GM15510 (cell line): Measurements from ENCODE around the gene ATG7.

Source experiments
- POLR2A ChIP-seq: IDR thresholded peaks from 3 replicates; pipeline ENCODE4 v1.6.1; 2011; ENCODE audit warnings: borderline replicate concordance; ENCODE audit not compliant: insufficient read length; ENCODE audit errors: extremely low read depth

The ATG7 gene, protein sequence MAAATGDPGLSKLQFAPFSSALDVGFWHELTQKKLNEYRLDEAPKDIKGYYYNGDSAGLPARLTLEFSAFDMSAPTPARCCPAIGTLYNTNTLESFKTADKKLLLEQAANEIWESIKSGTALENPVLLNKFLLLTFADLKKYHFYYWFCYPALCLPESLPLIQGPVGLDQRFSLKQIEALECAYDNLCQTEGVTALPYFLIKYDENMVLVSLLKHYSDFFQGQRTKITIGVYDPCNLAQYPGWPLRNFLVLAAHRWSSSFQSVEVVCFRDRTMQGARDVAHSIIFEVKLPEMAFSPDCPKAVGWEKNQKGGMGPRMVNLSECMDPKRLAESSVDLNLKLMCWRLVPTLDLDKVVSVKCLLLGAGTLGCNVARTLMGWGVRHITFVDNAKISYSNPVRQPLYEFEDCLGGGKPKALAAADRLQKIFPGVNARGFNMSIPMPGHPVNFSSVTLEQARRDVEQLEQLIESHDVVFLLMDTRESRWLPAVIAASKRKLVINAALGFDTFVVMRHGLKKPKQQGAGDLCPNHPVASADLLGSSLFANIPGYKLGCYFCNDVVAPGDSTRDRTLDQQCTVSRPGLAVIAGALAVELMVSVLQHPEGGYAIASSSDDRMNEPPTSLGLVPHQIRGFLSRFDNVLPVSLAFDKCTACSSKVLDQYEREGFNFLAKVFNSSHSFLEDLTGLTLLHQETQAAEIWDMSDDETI

DNA sequence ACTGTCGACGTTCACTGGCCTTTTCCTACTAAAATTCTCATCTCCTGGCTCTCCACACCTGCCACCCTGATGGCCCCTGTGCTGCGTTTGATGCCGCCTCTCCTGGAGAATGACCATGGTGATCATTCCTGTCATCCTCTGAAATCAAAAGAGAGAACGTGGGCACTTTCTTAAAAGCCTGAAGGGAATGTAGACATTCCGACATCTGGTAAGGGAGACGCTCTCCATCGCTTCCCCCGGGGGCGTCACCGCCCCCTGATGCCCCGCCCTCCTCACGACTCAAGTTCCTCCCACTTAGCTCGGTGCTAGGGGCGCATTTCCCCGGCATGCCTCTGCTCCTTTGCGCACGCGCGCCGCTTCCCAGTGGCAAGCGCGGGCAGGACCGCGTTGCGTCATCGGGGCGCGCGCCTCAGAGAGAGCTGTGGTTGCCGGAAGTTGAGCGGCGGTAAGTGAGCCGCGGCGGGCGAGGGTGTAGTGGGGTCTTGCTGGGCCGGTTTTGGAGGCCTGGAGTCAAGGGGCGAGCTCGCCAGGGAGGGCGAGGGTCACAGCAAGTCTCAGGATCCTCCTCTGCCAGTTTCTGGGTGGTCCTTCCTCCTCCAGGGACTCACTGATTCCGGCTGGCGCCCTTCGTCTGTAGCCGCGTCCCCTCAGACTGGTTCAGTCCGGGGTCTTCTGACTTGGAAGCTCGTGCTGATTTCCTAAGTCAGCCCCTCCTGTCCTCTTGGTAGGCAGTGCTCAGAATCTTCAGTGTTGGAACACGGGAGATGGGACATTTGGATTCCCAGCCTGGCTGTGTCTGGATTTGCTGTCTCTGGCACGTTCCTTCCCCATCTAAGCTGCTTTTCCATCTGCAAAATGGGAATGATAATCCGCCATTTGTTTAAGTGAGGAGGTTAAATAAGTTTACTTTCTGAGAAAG lies at the start of gene ATG7:
ATG7 (plus strand) TSS at position 412 of the 919 bp plus-strand sequence. CDS start 26,299 bp downstream, outside the sequence.
- TF ChIP-seq POLR2A = peak; percentile 92

DNA sequence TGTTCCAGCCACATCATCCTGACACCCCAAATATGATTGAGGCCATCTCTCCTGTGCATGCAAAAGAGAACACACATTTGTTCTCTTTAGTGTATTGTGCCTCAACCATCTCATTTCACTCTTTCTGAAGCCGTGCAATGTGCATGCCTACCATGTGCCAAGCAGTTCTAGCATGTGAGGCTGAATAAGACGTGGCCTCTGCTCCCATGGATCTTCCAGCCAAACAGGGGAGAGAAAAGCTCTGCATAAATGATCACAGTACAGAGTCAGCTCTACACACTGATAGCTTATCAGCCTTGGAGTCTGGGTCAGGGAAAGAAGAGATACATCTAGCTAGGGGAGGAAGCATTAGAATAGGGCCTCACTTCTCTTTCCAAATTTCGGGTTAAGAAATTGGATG lies 48.2 kb upstream of the ATG7 start:
- no peak for TF ChIP-seq POLR2A

DNA sequence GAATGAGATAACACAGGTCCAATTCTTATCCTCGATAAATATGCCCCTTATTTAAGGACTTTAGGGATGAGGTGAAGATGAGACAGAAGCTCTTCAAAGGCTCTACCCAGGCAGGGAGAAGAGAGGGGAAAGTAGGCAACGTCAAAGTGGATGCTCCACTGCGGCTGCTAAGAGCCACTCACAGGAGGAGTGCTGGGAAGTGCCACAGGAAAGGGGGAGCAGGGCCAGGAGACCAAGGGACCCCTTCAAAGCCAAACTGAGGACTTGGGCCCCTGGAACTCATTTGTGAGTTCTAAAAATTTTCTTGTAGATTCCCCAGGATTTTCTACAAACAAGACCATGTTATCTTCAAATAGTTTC lies 47.3 kb upstream of the ATG7 start:
- no peak for TF ChIP-seq POLR2A

DNA sequence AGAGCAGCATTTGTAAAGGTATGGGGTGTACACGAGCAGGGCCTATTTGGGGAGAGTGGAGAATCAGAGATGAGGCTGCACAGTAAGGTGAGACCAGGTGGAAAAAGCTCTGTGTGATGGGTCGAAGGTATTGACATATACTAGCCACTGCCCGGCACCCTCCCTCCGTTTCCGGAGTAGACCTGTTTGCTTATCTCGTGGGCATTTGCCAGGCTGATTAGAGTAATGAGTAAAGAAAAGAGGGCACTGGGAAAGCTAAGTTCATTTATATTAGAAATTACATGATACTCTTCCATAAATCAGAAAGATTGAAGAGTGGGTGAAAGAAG lies 46.2 kb upstream of the ATG7 start:
- no peak for TF ChIP-seq POLR2A

DNA sequence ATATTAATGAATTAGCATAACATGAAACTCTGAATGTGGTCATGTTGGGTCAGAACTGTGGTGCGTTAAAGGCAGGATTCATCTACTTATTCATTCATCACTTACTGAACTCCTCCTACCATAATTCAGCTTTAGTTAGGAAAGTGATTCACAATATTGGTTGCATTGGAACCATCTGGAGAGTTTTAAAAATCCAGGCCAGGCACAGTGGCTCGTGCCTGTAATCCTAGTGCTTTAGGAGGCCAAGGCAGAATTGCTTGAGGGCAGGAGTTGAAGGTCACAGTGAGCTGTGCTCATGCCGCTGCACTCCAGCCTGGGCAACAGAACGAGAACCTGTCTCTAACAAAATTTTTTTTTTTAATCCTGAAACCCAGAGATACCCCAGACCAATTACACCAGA lies 44.2 kb upstream of the ATG7 start:
- TF ChIP-seq POLR2A = no peak

DNA sequence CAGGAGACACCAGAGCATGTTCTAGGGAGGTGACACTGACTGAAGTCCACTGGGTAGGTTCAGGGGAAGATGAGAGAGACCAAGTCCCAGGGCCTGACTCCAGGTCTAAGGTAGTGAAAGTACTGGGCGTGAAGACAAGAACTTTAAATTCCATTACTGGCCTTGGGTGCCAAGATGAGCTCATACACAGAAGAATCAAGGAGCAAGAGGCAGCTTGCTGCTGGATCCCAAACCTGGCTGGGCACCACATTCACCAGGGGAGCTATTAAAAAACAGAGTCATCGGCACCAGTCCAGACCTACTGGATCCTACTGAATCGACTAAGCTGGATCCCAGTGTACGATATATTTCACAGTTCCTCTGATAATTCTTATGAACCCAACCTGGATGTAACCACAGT lies 42.1 kb upstream of the ATG7 start:
- TF ChIP-seq POLR2A = no peak

DNA sequence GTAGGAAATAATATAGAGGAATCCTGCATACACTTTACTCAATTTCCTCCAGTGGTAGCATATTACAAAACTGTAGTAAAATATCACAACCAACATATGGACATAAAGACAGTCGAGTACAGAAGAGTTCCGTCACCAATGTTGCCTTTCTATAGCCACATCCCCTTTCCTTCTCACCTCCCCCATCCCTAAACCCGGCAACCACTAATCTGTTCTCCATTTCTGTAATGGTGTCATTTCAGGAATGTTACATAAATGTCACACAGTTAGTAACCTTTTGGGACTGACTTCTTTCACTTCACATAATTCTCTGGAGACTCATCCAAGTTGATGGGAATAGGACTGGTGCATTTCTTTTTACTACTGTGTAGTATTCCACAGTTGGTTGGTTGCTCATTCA lies 41.4 kb upstream of the ATG7 start:
- TF ChIP-seq POLR2A = no peak

DNA sequence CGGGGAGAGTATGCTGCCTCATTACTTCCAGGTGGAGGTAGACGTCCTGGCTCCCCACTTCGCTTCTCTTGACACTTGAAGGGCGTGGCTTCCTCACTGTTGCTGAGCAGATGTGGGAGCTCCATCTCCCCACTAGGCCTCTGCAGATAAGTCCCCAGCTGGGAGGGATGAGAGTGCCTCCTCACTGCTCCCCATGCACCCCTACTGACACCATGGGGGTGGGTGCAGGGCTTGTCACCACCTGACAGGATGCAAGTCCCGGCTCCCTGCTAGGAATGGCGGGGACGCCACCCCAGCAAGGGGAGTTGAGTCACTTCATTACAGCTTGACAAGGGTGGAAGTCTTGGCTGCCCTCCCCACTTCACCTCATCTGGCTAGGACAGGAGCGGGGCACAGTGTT lies 36.8 kb upstream of the ATG7 start:
- TF ChIP-seq POLR2A = no peak

DNA sequence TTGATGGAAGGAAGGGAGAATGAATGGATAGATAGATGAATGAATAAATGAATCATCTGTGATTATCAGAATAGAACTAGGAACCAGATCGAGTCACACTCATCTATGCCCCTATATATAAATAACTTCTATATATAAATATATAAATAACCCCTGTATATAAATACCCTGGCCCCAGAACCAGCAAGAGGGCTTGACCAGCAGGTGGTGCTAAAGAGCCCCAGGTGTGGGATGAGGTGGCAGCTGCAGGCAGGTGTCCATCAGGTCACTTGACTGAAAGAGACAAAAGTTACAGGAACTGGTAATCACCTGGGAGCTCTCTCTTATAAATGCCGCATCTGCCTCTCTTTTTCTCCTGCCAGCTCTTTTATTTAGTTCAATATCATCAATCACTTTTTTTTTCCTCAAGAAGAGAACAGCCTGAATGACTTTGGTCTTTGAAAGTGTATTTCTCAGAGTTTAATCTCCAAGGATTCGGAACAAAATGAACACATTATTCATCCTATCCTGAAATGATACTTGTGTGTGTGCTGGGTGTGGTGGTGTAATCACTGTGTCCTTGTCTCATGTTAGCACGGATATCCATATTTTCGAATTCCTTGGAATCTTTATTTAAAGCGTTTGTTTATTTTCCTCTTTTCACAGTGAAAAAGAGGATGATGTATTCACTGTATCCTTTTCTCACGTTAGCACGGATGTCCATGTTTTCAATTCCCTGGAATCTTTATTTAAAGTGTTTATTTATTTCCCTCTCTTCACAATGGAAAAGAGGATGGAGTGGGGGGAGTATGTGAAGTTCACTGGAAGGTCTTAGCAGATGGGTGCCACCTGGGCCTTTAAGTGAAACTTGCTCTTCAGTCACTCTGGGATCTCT lies 35.4 kb upstream of the ATG7 start:
- TF ChIP-seq POLR2A = no peak

DNA sequence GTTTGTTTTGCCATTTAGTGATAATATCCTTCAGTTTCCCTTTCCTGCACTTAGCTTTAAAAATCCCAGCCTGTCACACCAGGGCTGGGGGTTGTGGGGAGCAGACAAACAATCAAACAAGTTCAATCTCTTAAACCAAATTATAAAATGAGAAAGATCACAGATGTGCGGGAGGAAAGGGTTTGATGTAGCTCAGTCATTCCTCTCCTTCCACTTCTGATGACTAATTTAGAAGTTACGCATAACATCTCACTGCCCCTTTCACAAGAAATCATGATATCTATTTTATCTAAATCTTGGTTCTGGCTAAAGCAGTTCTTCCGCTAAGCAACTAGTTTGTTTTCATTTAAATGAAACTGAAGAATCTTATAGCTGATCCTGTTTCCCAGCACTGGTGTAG lies 34.1 kb upstream of the ATG7 start:
- TF ChIP-seq POLR2A = no peak

DNA sequence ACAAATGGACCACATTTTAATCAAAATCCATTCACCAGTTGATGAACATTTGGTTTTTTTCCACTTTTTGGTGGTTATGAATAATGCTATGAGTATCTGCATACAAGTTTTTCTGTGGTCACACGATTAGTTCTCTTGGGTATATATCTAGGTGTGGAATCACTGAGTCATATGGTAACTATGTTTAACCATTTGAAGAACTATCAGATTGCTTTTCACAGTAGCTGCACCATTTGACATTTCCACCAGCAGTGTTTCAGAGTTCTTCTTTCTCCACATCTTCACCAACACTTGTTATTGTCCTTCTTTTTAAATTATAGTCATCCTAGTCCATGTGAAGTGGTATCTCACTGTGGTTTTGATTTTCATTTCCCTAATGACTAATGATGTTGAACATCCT lies 33.3 kb upstream of the ATG7 start:
- TF ChIP-seq POLR2A = no peak

DNA sequence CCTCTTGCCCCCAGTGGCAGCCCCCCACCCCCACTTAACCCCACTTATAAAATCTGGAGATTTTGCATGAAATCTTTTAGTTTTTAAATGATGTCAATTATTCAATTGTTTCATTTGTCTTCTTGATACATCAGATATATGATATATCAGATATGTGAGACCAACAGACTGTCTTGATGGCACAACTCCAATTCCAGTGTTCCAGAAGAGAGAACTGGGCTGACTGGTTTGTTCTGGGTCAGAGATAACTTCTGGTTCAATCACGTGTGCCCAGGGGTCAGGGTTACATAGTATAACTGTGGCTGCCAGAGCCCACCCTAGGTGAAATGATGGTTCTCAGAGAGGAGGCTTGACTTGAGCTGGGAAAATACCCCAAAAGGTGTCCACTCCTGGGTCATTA lies 32.4 kb upstream of the ATG7 start:
- no peak for TF ChIP-seq POLR2A

DNA sequence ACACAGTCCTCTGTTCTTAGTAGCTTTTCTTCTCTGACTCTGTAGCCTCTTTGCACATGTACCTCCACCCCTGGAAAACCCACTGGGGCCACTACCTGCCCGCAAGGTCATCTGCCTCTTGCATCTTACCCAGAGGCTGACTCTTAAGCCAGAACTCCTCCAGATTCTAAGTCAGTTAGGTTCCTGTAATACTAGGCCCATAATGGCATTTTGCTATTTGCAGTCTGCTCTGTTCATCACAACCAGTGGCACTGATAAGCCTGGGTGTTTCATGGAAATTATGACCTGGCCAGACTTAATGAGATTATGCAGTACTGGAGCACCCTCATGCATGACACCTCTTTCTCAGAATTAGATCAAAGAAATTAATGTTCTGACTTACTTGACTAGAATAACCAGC lies 31.7 kb upstream of the ATG7 start:
- no peak for TF ChIP-seq POLR2A

DNA sequence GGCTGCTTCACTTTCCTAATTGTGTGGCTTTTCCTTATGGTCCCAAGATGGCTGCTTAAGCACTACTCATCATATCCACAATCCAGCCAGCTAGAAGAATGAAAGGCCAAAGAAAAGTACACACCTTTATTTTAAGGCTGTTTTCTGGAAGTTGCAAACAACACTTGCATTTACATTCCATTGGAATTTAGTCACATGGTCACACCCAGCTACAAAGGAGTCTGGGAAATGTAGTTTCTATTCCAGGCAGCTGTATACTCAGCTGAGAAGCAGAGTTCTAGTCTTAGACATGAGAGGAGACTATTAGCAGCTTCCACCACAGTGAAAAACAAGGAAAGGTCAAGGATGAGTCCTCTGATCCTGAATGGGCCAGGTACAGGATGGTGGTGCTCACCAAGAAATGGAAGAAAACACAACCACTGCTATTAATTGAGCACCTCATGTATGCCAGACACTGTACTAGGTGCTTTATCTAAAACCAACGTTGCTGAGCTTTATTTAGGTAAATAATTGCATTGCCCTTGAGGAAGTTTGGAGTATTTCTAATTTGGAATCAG lies 28.0 kb upstream of the ATG7 start:
- TF ChIP-seq POLR2A = no peak
